H9 (cell line): ENCODE data around the gene NBEA. TPM values are rescaled to one million over a fixed set of nuclear protein-coding genes. Genes with fewer than 3 reads are reported as not detected.

ENCODE experiments used
- DNase-seq: peaks from one replicate; pipeline ENCODE4 v3.0.0-alpha.2; 2017
- H2AFZ ChIP-seq: one replicate; pipeline ENCODE4 v1.6.1; 2013; ENCODE audit warnings: mild to moderate bottlenecking, low read length, control low read depth, moderate library complexity
- H2AK5ac ChIP-seq: 2 replicates; pipeline ENCODE4 v1.6.1; 2013; ENCODE audit warnings: low read length, control low read depth, mixed read lengths; ENCODE audit not compliant: insufficient read length
- H2BK120ac ChIP-seq: one replicate; pipeline ENCODE4 v1.6.1; 2013; ENCODE audit warnings: low read depth, mild to moderate bottlenecking, low read length, control low read depth, inconsistent platforms; ENCODE audit not compliant: poor library complexity, severe bottlenecking
- H2BK12ac ChIP-seq: 2 replicates; pipeline ENCODE4 v1.6.1; 2013; ENCODE audit warnings: low read length, control low read depth, mixed read lengths, low read depth; ENCODE audit not compliant: insufficient read length
- H2BK15ac ChIP-seq: 2 replicates; pipeline ENCODE4 v1.6.1; 2013; ENCODE audit warnings: low read depth, low read length, control low read depth
- H2BK20ac ChIP-seq: one replicate; pipeline ENCODE4 v1.6.1; 2013; ENCODE audit warnings: low read depth, mild to moderate bottlenecking, low read length, control low read depth, inconsistent platforms; ENCODE audit not compliant: poor library complexity, severe bottlenecking
- H2BK5ac ChIP-seq: 2 replicates; pipeline ENCODE4 v1.6.1; 2013; ENCODE audit warnings: low read length, control low read depth, mixed read lengths; ENCODE audit not compliant: insufficient read length
- H3K14ac ChIP-seq: 2 replicates; pipeline ENCODE4 v1.6.1; 2013; ENCODE audit warnings: low read length, control low read depth; ENCODE audit not compliant: insufficient read depth
- H3K18ac ChIP-seq: 2 replicates; pipeline ENCODE4 v1.6.1; 2013; ENCODE audit warnings: low read depth, mild to moderate bottlenecking, mixed read lengths, low read length, control low read depth; ENCODE audit not compliant: insufficient read length
- H3K23ac ChIP-seq: 2 replicates; pipeline ENCODE4 v1.6.1; 2013; ENCODE audit warnings: low read length, control low read depth, mixed read lengths, low read depth; ENCODE audit not compliant: insufficient read length
- H3K23me2 ChIP-seq: 2 replicates; pipeline ENCODE4 v1.6.1; 2013; ENCODE audit warnings: low read depth, mild to moderate bottlenecking, mixed read lengths, low read length, control low read depth; ENCODE audit not compliant: insufficient read length, poor library complexity, severe bottlenecking
- H3K27ac ChIP-seq: 2 replicates; pipeline ENCODE4 v1.5.1; 2013; ENCODE audit warnings: low read length, control low read depth, mixed read lengths, low read depth; ENCODE audit not compliant: insufficient read length
- H3K27me3 ChIP-seq: 2 replicates; pipeline ENCODE4 v1.6.1; 2013; ENCODE audit warnings: low read length, control low read depth, inconsistent platforms; ENCODE audit not compliant: insufficient read depth
- H3K4ac ChIP-seq: 2 replicates; pipeline ENCODE4 v1.6.1; 2013; ENCODE audit warnings: low read depth, mild to moderate bottlenecking, control low read depth, inconsistent platforms, low read length, moderate library complexity
- H3K4me1 ChIP-seq: 2 replicates; pipeline ENCODE4 v1.6.1; 2013; ENCODE audit warnings: low read length, control low read depth, inconsistent platforms; ENCODE audit not compliant: insufficient read depth
- H3K4me2 ChIP-seq: 2 replicates; pipeline ENCODE4 v1.6.1; 2013; ENCODE audit warnings: low read length, control low read depth, mixed read lengths; ENCODE audit not compliant: insufficient read length, insufficient read depth
- H3K56ac ChIP-seq: 2 replicates; pipeline ENCODE4 v1.6.1; 2013; ENCODE audit warnings: low read depth, mild to moderate bottlenecking, mixed read lengths, low read length, control low read depth; ENCODE audit not compliant: insufficient read length
- H3K79me1 ChIP-seq: 2 replicates; pipeline ENCODE4 v1.6.1; 2013; ENCODE audit warnings: low read depth, mild to moderate bottlenecking, moderate library complexity, low read length, control low read depth, inconsistent platforms; ENCODE audit not compliant: insufficient read depth, poor library complexity, severe bottlenecking
- H3K79me2 ChIP-seq: 2 replicates; pipeline ENCODE4 v1.6.1; 2013; ENCODE audit warnings: low read length, control low read depth, inconsistent platforms; ENCODE audit not compliant: insufficient read depth
- H3K9ac ChIP-seq: 2 replicates; pipeline ENCODE4 v1.6.1; 2013; ENCODE audit warnings: low read length, control low read depth, mixed read lengths; ENCODE audit not compliant: insufficient read length; ENCODE audit errors: extremely low read depth
- H3K9me3 ChIP-seq: one replicate; pipeline ENCODE4 v1.6.1; 2013; ENCODE audit warnings: low read depth, low read length, inconsistent platforms; ENCODE audit not compliant: control insufficient read depth
- H3T11ph ChIP-seq: one replicate; pipeline ENCODE4 v1.6.1; 2013; ENCODE audit warnings: mild to moderate bottlenecking, low read length, control low read depth, inconsistent platforms
- H4K20me1 ChIP-seq: one replicate; pipeline ENCODE4 v1.6.1; 2013; ENCODE audit not compliant: control insufficient read depth, insufficient read length, insufficient read depth
- H4K5ac ChIP-seq: 2 replicates; pipeline ENCODE4 v1.6.1; 2013; ENCODE audit warnings: low read depth, mild to moderate bottlenecking, mixed read lengths, low read length, control low read depth; ENCODE audit not compliant: insufficient read length
- H4K8ac ChIP-seq: replicated peaks from 2 replicates; pipeline ENCODE4 v1.6.1; 2013; ENCODE audit warnings: low read length, control low read depth, mixed read lengths, low read depth; ENCODE audit not compliant: insufficient read length
- H4K91ac ChIP-seq: 2 replicates; pipeline ENCODE4 v1.6.1; 2013; ENCODE audit warnings: low read depth, mild to moderate bottlenecking, moderate library complexity, mixed read lengths, low read length, control low read depth; ENCODE audit not compliant: insufficient read length
- H3K27ac Mint-ChIP-seq, 3 experiments: 2 replicates in 2 of 3; 3 replicates in 1 of 3; pipeline ENCODE4 v1.8.0; 2020 to 2021; ENCODE audit warnings: mixed read lengths in 3 of 3, mild to moderate bottlenecking in 1 of 3, moderate library complexity in 1 of 3
- H3K27me3 Mint-ChIP-seq: 2 replicates; pipeline ENCODE4 v1.8.0; 2021; ENCODE audit warnings: low read depth, mild to moderate bottlenecking, moderate library complexity, mixed read lengths
- H3K36me3 Mint-ChIP-seq, 3 experiments: 2 replicates in 2 of 3; 3 replicates in 1 of 3; pipeline ENCODE4 v1.8.0; 2020 to 2021; ENCODE audit warnings: low read depth in 3 of 3, mixed read lengths in 3 of 3; ENCODE audit not compliant: insufficient read depth in 1 of 3
- H3K4me1 Mint-ChIP-seq, 2 experiments: 2 replicates each; pipeline ENCODE4 v1.8.0; 2020; ENCODE audit warnings: mixed read lengths in 2 of 2
- H3K4me3 Mint-ChIP-seq, 2 experiments: 2 replicates in 1 of 2; 3 replicates in 1 of 2; pipeline ENCODE4 v1.8.0; 2020 to 2021; ENCODE audit warnings: mild to moderate bottlenecking in 2 of 2, mixed read lengths in 2 of 2, moderate library complexity in 1 of 2
- H3K9me3 Mint-ChIP-seq, 2 experiments: 2 replicates in 1 of 2; 3 replicates in 1 of 2; pipeline ENCODE4 v1.8.0; 2020; ENCODE audit warnings: mild to moderate bottlenecking in 2 of 2, mixed read lengths in 2 of 2, moderate library complexity in 1 of 2
- CTCF ChIP-seq: fragments of 200-600 bp; sonication (generic); conservative IDR thresholded peaks from 3 replicates; pipeline ENCODE4 v1.8.0; 2021; ENCODE audit warnings: antibody characterized with exemption, mild to moderate bottlenecking
- total RNA-seq: library from RNA; stranded (reverse); gene quantifications from 2 replicates; pipeline ENCODE4 v1.2.1, GENCODE V29; 2021

The NBEA gene
- total RNA-seq, 1 experiment from 2014 or later = 17.3 TPM

- H3K18ac ChIP-seq = no peak overlapping the region
- H4K20me1 ChIP-seq = no peaks in the 10 kb centered on the region
- no peak overlapping the region for H3T11ph ChIP-seq
- H3K27me3 ChIP-seq = no peaks in the 10 kb centered on the region
- no peak overlapping the region for H2BK20ac ChIP-seq
- H3K23me2 ChIP-seq = no peaks in the 10 kb centered on the region
- Mint-ChIP-seq H3K9me3 (no peaks in the 10 kb centered on the region), H3K27me3 (no peaks in the 10 kb centered on the region), H3K27ac (no peak overlapping the region), H3K4me1 (peaks cover 9 to 11% of the 10 kb centered on the region in 2 experiments), H3K4me3 (no peak overlapping the region), H3K36me3 (peaks cover 4 to 12% (median 7%) of the 10 kb centered on the region in 3 experiments; a peak in 5 of 7 replicates)
- H3K56ac ChIP-seq = no peak overlapping the region
- no peak overlapping the region for H3K9ac ChIP-seq
- H3K4me2 ChIP-seq = no peak overlapping the region
- H2AK5ac ChIP-seq = no peak overlapping the region
- no peak overlapping the region for H3K27ac ChIP-seq
- H3K4ac ChIP-seq = no peak overlapping the region
- no peak overlapping the region for H2BK15ac ChIP-seq
- no peaks in the 10 kb centered on the region for H3K79me2 ChIP-seq
- no peaks in the 10 kb centered on the region for H3K79me1 ChIP-seq
- H3K4me1 ChIP-seq = no peaks in the 10 kb centered on the region
- peak; percentile 80 for TF ChIP-seq CTCF
- H4K91ac ChIP-seq = no peak overlapping the region
- H2AFZ ChIP-seq = no peak overlapping the region
- H3K14ac ChIP-seq = no peak overlapping the region
- DNase-seq = no peak
- H3K9me3 ChIP-seq = no peaks in the 10 kb centered on the region
- no peak overlapping the region for H2BK120ac ChIP-seq
- H2BK12ac ChIP-seq = no peak overlapping the region
- H4K5ac ChIP-seq = no peak overlapping the region
- no peak overlapping the region for H3K23ac ChIP-seq
- no peak overlapping the region for H4K8ac ChIP-seq
- no peak overlapping the region for H2BK5ac ChIP-seq
Measured at GRCh38 chr13:35164324-35164932, 222.4 kb downstream of the NBEA start.
